HEK293 (cell line): ENCODE measurements around the gene ERGIC1.
A peak's percentile ranks its signal among the peaks of the same experiment; 100 is the strongest.

Source experiments
- CTCF ChIA-PET: fragments of 350-600 bp; formaldehyde crosslinking; extraction: SDS; loops from one replicate; lab custom pipeline; 2021; ENCODE audit warnings: antibody characterized with exemption; lab: Yijun Ruan, JAX
- POLR2A ChIA-PET: fragments of 300-600 bp; formaldehyde crosslinking; extraction: SDS; loops from one replicate; lab custom pipeline; 2020; ENCODE audit warnings: antibody characterized with exemption, inconsistent platforms; lab: Yijun Ruan, JAX
- H3K27ac ChIP-seq: fragments of 200-500 bp; sonication (Bioruptor generic); 2 replicates; pipeline ENCODE4 v1.5.1; 2014; ENCODE audit warnings: low read depth, low read length, control low read depth, inconsistent platforms; ENCODE audit errors: extremely low read depth
- H3K36me3 ChIP-seq, 2 experiments: fragments of 200-500 bp in 1 of 2; sonication (Bioruptor generic) in 1 of 2; 1 replicate in 1 of 2; 2 replicates in 1 of 2; pipeline ENCODE4 v1.5.1; 2014 to 2017; ENCODE audit warnings: inconsistent platforms in 2 of 2, low read length in 2 of 2; ENCODE audit not compliant: control insufficient read depth in 2 of 2, insufficient read depth in 1 of 2
- H3K4me1 ChIP-seq: fragments of 200-500 bp; sonication (Bioruptor generic); 2 replicates; pipeline ENCODE4 v1.5.1; 2014; ENCODE audit warnings: mild to moderate bottlenecking, low read length, inconsistent platforms; ENCODE audit not compliant: control insufficient read depth, insufficient read depth
- H3K4me3 ChIP-seq: 2 replicates; pipeline ENCODE4 v1.5.1; 2011; ENCODE audit warnings: low read depth, mild to moderate bottlenecking, control low read depth, low read length, moderate library complexity
- H3K9me3 ChIP-seq: fragments of 200-500 bp; sonication (Bioruptor generic); 2 replicates; pipeline ENCODE4 v1.5.1; 2014; ENCODE audit warnings: low read depth, low read length, inconsistent platforms; ENCODE audit not compliant: control insufficient read depth, insufficient read depth
- KLF17 ChIP-seq: fragments of 450-650 bp; formaldehyde crosslinking; IDR thresholded peaks from 2 replicates; pipeline ENCODE4 v1.5.1; 2016; ENCODE audit warnings: missing biosample characterization, missing genetic modification characterization
- ZBTB44 ChIP-seq: fragments of 450-650 bp; IDR thresholded peaks from 2 replicates; pipeline ENCODE4 v1.5.1; 2018; ENCODE audit warnings: missing biosample characterization, mild to moderate bottlenecking, missing genetic modification characterization
- ZFP37 ChIP-seq: fragments of 450-650 bp; formaldehyde crosslinking; IDR thresholded peaks from 2 replicates; pipeline ENCODE4 v1.5.1; 2016; ENCODE audit warnings: missing biosample characterization, missing genetic modification characterization
- ZFP69B ChIP-seq: fragments of 450-650 bp; formaldehyde crosslinking; IDR thresholded peaks from 2 replicates; pipeline ENCODE4 v1.5.1; 2016; ENCODE audit warnings: missing biosample characterization, missing genetic modification characterization
- ZNF112 ChIP-seq: fragments of 450-650 bp; formaldehyde crosslinking; IDR thresholded peaks from 2 replicates; pipeline ENCODE4 v1.5.0; 2017; ENCODE audit warnings: missing biosample characterization, missing genetic modification characterization
- ZNF132 ChIP-seq: fragments of 450-650 bp; formaldehyde crosslinking; IDR thresholded peaks from 2 replicates; pipeline ENCODE4 v1.5.1; 2017; ENCODE audit warnings: missing biosample characterization, missing genetic modification characterization, borderline replicate concordance
- ZNF146 ChIP-seq: fragments of 450-650 bp; formaldehyde crosslinking; IDR thresholded peaks from 2 replicates; pipeline ENCODE4 v1.5.1; 2016; ENCODE audit warnings: missing biosample characterization, missing genetic modification characterization
- ZNF2 ChIP-seq: fragments of 450-650 bp; formaldehyde crosslinking; IDR thresholded peaks from 2 replicates; pipeline ENCODE4 v1.5.1; 2016; ENCODE audit warnings: missing biosample characterization, missing genetic modification characterization
- ZNF266 ChIP-seq: fragments of 450-650 bp; formaldehyde crosslinking; IDR thresholded peaks from 2 replicates; pipeline ENCODE4 v1.5.1; 2016; ENCODE audit warnings: missing biosample characterization, missing genetic modification characterization, low read depth
- ZNF280C ChIP-seq: fragments of 450-650 bp; formaldehyde crosslinking; IDR thresholded peaks from 2 replicates; pipeline ENCODE4 v1.5.1; 2016; ENCODE audit warnings: missing biosample characterization, missing genetic modification characterization
- ZNF292 ChIP-seq: fragments of 450-650 bp; formaldehyde crosslinking; IDR thresholded peaks from 2 replicates; pipeline ENCODE4 v1.5.1; 2016; ENCODE audit warnings: low read depth, missing biosample characterization, missing genetic modification characterization, borderline replicate concordance
- ZNF423 ChIP-seq: fragments of 450-650 bp; formaldehyde crosslinking; IDR thresholded peaks from 2 replicates; pipeline ENCODE4 v1.5.1; 2016; ENCODE audit warnings: missing biosample characterization, missing genetic modification characterization
- ZNF549 ChIP-seq: fragments of 450-650 bp; IDR thresholded peaks from 2 replicates; pipeline ENCODE4 v1.5.1; 2018; ENCODE audit warnings: missing biosample characterization, missing genetic modification characterization, mild to moderate bottlenecking, inconsistent platforms, moderate library complexity
- ZNF571 ChIP-seq: fragments of 450-650 bp; formaldehyde crosslinking; IDR thresholded peaks from 2 replicates; pipeline ENCODE4 v1.5.0; 2017; ENCODE audit warnings: missing biosample characterization, missing genetic modification characterization
- ZNF707 ChIP-seq: fragments of 450-650 bp; formaldehyde crosslinking; IDR thresholded peaks from 2 replicates; pipeline ENCODE4 v1.5.1; 2016; ENCODE audit warnings: missing biosample characterization, missing genetic modification characterization
- ZNF792 ChIP-seq: fragments of 450-650 bp; formaldehyde crosslinking; IDR thresholded peaks from 2 replicates; pipeline ENCODE4 v1.5.1; 2016; ENCODE audit warnings: missing biosample characterization, missing genetic modification characterization
- ZSCAN5A ChIP-seq: fragments of 450-650 bp; formaldehyde crosslinking; IDR thresholded peaks from 2 replicates; pipeline ENCODE4 v1.5.1; 2016; ENCODE audit warnings: missing biosample characterization, missing genetic modification characterization

Gene ERGIC1

GRCh38 chr5:172979778-172980177 is 145.7 kb downstream of the ERGIC1 start:
- no peak for TF ChIP-seq ZFP37 (tag by site-specific recombination)
- TF ChIP-seq ZNF146 = 0 out of 2 replicates have a peak, but pooled peaks have one; percentile 14
- H3K9me3 ChIP-seq = no peaks in the 10 kb centered on the region
- POLR2A ChIA-PET = no interaction called here
- H3K4me1 ChIP-seq = no peaks in the 10 kb centered on the region; the same call in 1 of the 2 replicates
- H3K4me3 ChIP-seq = no peak overlapping the region
- CTCF ChIA-PET = interaction anchor here (0.9 to 1.7 kb wide), 3 partner anchors 78 to 302 kb away, joined by 3 to 9 read pairs (median 6); no protein-coding TSS in a partner anchor
- H3K27ac ChIP-seq = no peak overlapping the region
- H3K36me3 ChIP-seq = no peaks in the 10 kb centered on the region

- CTCF ChIA-PET = interaction anchor here (0.9 to 1.4 kb wide), 4 partner anchors 184 to 303 kb away, joined by 3 to 5 read pairs (median 3); no protein-coding TSS in a partner anchor
Measured at GRCh38 chr5:172981931-172982330, 147.9 kb downstream of the ERGIC1 start.

More at GRCh38 chr5:172981931-172982330, 147.9 kb downstream of the ERGIC1 start:
- POLR2A ChIA-PET = interaction anchor here (1.1 kb wide), 1 partner anchor 210 kb away, joined by 3 read pairs; no protein-coding TSS in a partner anchor
- no peaks in the 10 kb centered on the region for H3K9me3 ChIP-seq
- no peak overlapping the region for H3K27ac ChIP-seq
- no peaks in the 10 kb centered on the region; the same call in 1 of the 2 replicates for H3K4me1 ChIP-seq
- TF ChIP-seq ZNF132 = no peak
- no peak for TF ChIP-seq ZNF707 (tag by site-specific recombination)
- no peak for TF ChIP-seq ZFP69B (tag by site-specific recombination)
- no peak for TF ChIP-seq ZNF423 (tag by site-specific recombination)
- no peak for TF ChIP-seq ZNF266 (tag by site-specific recombination)
- TF ChIP-seq ZNF2 (tag by site-specific recombination) = no peak
- TF ChIP-seq ZNF112 (tag by site-specific recombination) = no peak
- TF ChIP-seq ZNF792 (tag by site-specific recombination) = no peak
- TF ChIP-seq ZNF571 (tag by site-specific recombination) = no peak
- no peak for TF ChIP-seq ZNF146
- TF ChIP-seq ZSCAN5A (tag by site-specific recombination) = no peak
- no peak for TF ChIP-seq ZNF549 (tag by site-specific recombination)
- TF ChIP-seq ZNF292 (tag by site-specific recombination) = no peak
- no peak for TF ChIP-seq KLF17 (tag by site-specific recombination)
- TF ChIP-seq ZNF280C = no peak
- TF ChIP-seq ZBTB44 (tag by site-specific recombination) = no peak
- TF ChIP-seq, all 188 proteins: peak for 0
- H3K36me3 ChIP-seq = peaks cover 3 to 14% of the 10 kb centered on the region in 2 experiments; a peak in 2 of 3 replicates
- no peak overlapping the region for H3K4me3 ChIP-seq
